ENCODE measurements around the gene LEO1.

- no peak for TF ChIP-seq POLR2AphosphoS5 (IDR thresholded peaks at IDR 0.05; ENCODE audit: low read length)
- no peak for TF ChIP-seq POLR2A (IDR thresholded peaks at IDR 0.05; ENCODE audit: low read depth, low read length)
- TF ChIP-seq ETV6 (conservative IDR thresholded peaks at IDR 0.05 in 1 of 2, IDR thresholded peaks at IDR 0.05 in 1 of 2; ENCODE audit: borderline replicate concordance in 1 of 2, low read depth in 1 of 2), result no peak
- TF ChIP-seq EP300 (IDR thresholded peaks at IDR 0.05; ENCODE audit: borderline replicate concordance in 1 of 2, control insufficient read depth in 1 of 2, low read depth in 2 of 2, low read length in 2 of 2), result no peak
- TF ChIP-seq ZSCAN29 (IDR thresholded peaks at IDR 0.05), result no peak
- no peak for TF ChIP-seq CTCF (IDR thresholded peaks at IDR 0.05 in 2 of 3, conservative IDR thresholded peaks at IDR 0.05 in 1 of 3; ENCODE audit: control insufficient read depth in 2 of 3, extremely low read depth in 1 of 3, insufficient read depth in 1 of 3, low read depth in 3 of 3, low read length in 3 of 3)
- no peak for TF ChIP-seq SP1 (IDR thresholded peaks at IDR 0.05; ENCODE audit: low read depth, low read length)
- TF ChIP-seq MTA2 (IDR thresholded peaks at IDR 0.05; ENCODE audit: low read depth), result no peak
- no peak for TF ChIP-seq MEF2B (IDR thresholded peaks at IDR 0.05; ENCODE audit: partially characterized antibody, poor library complexity, severe bottlenecking)
- TF ChIP-seq ZNF274 (IDR thresholded peaks at IDR 0.05; ENCODE audit: insufficient read depth, insufficient read length), result no peak
- no peak for TF ChIP-seq MAX (IDR thresholded peaks at IDR 0.05; ENCODE audit: low read depth, low read length)
- TF ChIP-seq SIN3A (IDR thresholded peaks at IDR 0.05; ENCODE audit: low read depth, low read length), result no peak
- no peak for TF ChIP-seq YY1 (IDR thresholded peaks at IDR 0.05; ENCODE audit: low read depth, low read length)
- no peak for TF ChIP-seq RAD21 (IDR thresholded peaks at IDR 0.05; ENCODE audit: insufficient read depth, low read depth, low read length)
Observed at GRCh38 chr15:51936105-51936478, 35.5 kb downstream of the LEO1 start.
